A549 (cell line): Measurements from ENCODE around the gene ATG13.

Experiments
- CTCF ChIP-seq: fragments of >200 bp; sonication (Bioruptor Twin); formaldehyde crosslinking; IDR thresholded peaks from 3 replicates; pipeline ENCODE4 v1.5.1; 2016
- EP300 ChIP-seq, 2 experiments: fragments of >200 bp; sonication (Bioruptor Twin); formaldehyde crosslinking; IDR thresholded peaks; 2 replicates in 1 of 2; 3 replicates in 1 of 2; pipeline ENCODE4 v1.6.1; 2016 to 2017
- MYC ChIP-seq: IDR thresholded peaks from 2 replicates; pipeline ENCODE4 v1.6.1; 2012; ENCODE audit warnings: mild to moderate bottlenecking, inconsistent platforms, low read length, improper control_type of control experiment, borderline replicate concordance
- PHF8 ChIP-seq: fragments of 200-600 bp; sonication (generic); IDR thresholded peaks from 2 replicates; pipeline ENCODE4 v1.6.1; 2016; ENCODE audit warnings: low read depth, mild to moderate bottlenecking, antibody characterized with exemption, moderate library complexity, borderline replicate concordance
- POLR2A ChIP-seq: IDR thresholded peaks from 2 replicates; pipeline ENCODE4 v1.6.1; 2012; ENCODE audit warnings: mild to moderate bottlenecking, low read length
- TF ChIP-seq, protein P1 (sequence below): fragments of 200-600 bp; sonication (generic); IDR thresholded peaks from 2 replicates; pipeline ENCODE4 v1.6.1; 2016; ENCODE audit warnings: antibody characterized with exemption, mild to moderate bottlenecking, moderate library complexity
- TF ChIP-seq, protein P2 (sequence below): fragments of 450-650 bp; IDR thresholded peaks from 2 replicates; pipeline ENCODE4 v1.6.1; 2014; ENCODE audit warnings: antibody characterized with exemption

DNA sequence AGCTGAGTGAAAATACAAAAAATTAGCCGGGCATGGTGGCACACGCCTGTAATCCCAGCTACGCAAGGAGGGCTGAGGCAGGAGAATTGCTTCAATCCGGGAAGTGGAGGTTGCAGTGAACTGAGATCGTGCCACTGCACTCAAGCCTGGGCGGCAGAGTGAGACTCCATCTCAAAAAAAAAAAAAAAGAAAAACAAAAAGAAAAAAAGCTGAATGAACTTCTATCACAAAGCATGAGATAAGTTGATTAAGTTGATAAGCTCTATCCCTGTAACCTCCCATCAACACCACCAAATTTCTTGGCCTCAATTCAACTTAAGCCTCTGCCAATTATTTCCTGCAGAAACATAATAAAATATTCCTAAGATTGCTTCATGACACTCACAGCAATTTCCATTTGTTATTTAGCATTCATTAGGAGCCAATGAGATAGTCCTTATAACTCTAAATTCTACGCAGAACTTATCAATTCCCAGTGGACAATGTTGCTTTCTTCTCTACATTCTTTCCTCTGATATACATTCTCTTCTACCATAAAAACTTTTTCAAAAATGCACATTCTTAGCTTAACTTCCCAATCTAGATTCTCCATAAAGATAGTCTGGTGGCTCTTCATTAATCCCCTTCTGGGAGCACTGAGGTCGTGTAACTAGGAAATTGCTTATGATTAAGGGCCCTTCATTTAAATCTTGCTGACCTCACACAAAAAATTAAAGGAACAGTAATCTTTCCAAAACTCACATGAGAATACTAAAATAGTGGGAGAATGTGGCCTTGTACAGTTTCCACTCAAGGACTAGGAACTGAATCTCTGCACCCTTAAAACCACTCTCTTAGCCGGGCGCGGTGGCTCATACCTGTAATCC is 26.4 kb upstream of the ATG13 start:
- TF ChIP-seq EP300 (IDR thresholded peaks at IDR 0.05): no peak
- no peak for TF ChIP-seq CTCF
- no peak for TF ChIP-seq MYC
- TF ChIP-seq, protein P1, sequence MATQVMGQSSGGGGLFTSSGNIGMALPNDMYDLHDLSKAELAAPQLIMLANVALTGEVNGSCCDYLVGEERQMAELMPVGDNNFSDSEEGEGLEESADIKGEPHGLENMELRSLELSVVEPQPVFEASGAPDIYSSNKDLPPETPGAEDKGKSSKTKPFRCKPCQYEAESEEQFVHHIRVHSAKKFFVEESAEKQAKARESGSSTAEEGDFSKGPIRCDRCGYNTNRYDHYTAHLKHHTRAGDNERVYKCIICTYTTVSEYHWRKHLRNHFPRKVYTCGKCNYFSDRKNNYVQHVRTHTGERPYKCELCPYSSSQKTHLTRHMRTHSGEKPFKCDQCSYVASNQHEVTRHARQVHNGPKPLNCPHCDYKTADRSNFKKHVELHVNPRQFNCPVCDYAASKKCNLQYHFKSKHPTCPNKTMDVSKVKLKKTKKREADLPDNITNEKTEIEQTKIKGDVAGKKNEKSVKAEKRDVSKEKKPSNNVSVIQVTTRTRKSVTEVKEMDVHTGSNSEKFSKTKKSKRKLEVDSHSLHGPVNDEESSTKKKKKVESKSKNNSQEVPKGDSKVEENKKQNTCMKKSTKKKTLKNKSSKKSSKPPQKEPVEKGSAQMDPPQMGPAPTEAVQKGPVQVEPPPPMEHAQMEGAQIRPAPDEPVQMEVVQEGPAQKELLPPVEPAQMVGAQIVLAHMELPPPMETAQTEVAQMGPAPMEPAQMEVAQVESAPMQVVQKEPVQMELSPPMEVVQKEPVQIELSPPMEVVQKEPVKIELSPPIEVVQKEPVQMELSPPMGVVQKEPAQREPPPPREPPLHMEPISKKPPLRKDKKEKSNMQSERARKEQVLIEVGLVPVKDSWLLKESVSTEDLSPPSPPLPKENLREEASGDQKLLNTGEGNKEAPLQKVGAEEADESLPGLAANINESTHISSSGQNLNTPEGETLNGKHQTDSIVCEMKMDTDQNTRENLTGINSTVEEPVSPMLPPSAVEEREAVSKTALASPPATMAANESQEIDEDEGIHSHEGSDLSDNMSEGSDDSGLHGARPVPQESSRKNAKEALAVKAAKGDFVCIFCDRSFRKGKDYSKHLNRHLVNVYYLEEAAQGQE: no peak
- TF ChIP-seq POLR2A: no peak
- no peak for TF ChIP-seq PHF8
- TF ChIP-seq, protein P2, sequence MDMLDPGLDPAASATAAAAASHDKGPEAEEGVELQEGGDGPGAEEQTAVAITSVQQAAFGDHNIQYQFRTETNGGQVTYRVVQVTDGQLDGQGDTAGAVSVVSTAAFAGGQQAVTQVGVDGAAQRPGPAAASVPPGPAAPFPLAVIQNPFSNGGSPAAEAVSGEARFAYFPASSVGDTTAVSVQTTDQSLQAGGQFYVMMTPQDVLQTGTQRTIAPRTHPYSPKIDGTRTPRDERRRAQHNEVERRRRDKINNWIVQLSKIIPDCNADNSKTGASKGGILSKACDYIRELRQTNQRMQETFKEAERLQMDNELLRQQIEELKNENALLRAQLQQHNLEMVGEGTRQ: no peak
